Nucleus accumbens (tissue), 56 donors: ENCODE results near the gene TTYH2.

Source experiments
- DNase-seq, 56 donors: peaks; one replicate each; lab custom pipeline; 2025; lab: John Stamatoyannopoulos, UW

The TTYH2 gene

GRCh38 chr17:74192950-74193781, 20.2 kb upstream of the TTYH2 start:
- peak in 13 of 56 donors; percentile 7 to 46 (median 30) for DNase-seq

GRCh38 chr17:74194682-74195081, 18.7 kb upstream of the TTYH2 start:
- DNase-seq: no peak

DNA sequence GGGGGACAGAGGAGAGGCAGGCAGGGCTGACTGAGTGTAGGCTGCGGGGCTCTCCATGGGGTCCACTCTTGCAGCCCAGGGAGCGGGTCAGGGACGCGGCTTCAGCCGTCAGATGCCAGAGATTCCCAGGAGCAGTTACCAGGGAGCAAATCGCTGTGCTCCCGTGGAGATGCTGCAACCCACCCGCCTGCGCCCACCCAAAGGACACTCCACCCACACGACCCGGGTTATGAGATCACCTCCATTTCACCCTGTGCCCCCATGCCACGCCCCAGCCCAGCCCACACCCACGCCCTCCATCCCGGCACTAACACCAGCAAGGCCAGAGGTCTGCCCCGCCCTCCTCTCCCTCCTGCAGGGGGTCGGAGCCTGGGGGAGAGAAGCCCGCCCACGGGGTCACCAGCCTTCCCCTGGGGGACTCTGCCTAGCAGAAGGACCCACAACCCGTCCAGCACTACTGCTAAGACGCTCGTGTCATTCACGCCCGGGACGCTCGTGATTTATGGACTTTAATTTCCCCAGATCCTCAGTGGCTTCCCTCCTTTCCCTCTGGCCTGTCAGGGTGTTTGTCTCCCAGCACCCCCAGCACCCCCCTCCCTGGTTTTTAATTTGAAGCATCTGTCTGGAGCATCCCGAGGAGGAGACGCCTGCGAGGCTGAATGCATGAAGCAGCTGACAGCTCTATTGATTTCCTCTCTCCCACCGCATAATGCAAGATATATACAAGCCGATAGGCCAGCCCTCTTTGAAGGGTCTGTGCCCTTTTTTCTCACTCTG, 16.6 kb upstream of the TTYH2 start:
- DNase-seq: no peak

DNA sequence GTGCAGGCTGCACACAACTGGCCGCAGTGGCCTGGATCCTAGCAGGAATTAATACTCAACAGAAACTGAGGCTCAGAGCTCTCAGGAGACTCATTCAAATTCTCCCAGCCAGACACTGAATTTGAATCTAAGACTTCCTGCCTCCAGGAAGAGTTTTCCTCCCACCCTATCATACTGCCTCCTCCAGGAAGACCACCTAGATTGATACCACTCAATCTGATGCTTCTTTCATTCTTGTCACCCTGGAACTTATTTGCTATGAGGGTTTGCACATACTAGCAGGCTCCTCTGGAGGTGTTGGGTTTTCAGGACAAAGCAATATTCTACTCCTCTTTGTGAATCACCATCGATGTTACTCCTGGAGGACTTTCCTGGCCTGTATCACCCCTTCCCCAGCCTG, 15.6 kb upstream of the TTYH2 start:
- no peak for DNase-seq

- DNase-seq: no peak
Measured at GRCh38 chr17:74198694-74199093, 14.7 kb upstream of the TTYH2 start.

GRCh38 chr17:74199306-74200092, 13.9 kb upstream of the TTYH2 start:
- DNase-seq: peak in 41 of 56 donors; percentile 13 to 75 (median 37)

DNA sequence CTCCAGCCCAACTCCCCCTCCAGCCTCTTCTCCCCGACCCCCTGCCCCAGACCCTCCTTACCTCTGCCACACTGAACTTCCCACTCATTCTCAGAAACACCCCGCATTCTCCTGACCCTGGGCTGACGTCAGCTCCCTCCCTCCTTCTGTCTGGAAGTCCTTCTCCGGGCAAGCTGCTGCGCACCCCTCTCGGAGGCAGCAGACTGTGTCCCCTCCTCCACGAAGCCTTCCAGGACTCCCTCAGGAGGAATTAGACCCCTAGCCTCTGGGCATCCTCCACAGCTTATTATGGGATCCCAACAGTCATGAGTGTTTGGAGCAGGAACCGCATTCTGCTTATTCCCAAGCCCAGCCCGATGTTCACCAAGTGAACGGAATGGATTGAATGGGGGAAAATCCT, 13.3 kb upstream of the TTYH2 start:
- no peak for DNase-seq

DNA sequence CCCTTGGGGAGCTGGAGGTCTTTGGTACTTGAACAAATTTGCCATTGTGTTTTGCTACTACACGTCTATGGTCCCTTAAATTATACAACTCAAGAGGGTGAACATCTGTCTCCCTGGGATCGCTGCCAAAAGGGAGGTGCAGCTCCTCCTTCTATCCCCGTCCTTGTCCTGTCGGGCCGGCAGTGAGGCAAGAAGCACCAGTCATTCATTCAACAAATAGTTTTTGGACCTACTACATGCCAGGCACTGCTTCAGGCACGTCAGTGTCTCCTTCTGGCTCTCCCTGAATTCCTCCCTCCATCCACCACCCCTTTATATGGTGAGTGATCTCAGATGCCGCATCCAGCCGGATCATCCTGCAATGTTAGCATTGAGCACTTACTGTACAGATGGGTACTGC, 12.1 kb upstream of the TTYH2 start:
- DNase-seq: peak in 1 of 56 donors; percentile 17

GRCh38 chr17:74201948-74202347, 11.4 kb upstream of the TTYH2 start:
- DNase-seq: no peak

DNA sequence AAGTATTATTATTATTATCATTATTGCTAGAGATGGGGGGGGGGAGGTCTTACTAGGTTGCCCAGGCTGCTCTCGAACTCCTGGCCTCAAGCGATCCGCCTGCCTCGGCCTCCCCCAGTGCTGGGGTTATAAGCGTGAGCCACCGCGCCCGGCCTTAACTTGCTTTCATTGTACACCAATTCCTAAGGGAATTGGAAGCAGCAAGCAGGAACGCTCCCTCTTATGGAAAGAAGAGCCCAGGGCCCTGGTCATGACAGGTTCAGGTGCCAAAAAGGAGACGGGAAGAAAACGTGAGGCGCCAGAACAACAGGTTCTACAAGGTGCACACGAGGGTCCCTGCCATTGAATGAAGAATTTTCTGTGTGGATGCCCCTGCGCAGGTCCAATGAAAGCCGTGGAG, 10.4 kb upstream of the TTYH2 start:
- DNase-seq: peak in 5 of 56 donors; percentile 42 to 60 (median 54)

- peak; percentile 62 to 99 (median 94) for DNase-seq
Measured at GRCh38 chr17:74203439-74204240, 9.7 kb upstream of the TTYH2 start, which contains the start of gene RPL38. TSS of gene RPL38 (plus strand) at chr17:74203678. CDS start at chr17:74203956, 278 bp downstream.

DNA sequence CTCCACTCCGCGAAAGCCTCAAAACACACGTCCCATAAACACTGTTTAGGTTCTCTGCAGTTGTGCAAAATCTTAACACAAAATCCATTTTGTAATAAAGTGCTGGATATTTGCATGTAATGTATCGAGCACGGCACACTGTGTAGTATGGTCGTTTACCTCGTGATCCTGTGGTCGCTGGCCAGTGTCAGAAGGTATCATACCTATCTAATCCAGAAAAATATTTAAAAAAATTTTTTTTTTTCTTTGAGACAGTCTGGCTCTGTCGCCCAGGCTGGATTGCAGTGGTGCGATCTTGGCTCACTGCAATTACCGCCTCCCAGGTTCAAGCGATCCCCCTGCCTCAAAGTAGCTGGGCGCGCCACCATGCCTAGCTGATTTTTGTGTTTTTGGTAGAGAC, 8.9 kb upstream of the TTYH2 start:
- DNase-seq: no peak

- DNase-seq: no peak
Measured at GRCh38 chr17:74205274-74205673, 8.1 kb upstream of the TTYH2 start.

GRCh38 chr17:74206332-74206818, 7.0 kb upstream of the TTYH2 start:
- no peak for DNase-seq

DNA sequence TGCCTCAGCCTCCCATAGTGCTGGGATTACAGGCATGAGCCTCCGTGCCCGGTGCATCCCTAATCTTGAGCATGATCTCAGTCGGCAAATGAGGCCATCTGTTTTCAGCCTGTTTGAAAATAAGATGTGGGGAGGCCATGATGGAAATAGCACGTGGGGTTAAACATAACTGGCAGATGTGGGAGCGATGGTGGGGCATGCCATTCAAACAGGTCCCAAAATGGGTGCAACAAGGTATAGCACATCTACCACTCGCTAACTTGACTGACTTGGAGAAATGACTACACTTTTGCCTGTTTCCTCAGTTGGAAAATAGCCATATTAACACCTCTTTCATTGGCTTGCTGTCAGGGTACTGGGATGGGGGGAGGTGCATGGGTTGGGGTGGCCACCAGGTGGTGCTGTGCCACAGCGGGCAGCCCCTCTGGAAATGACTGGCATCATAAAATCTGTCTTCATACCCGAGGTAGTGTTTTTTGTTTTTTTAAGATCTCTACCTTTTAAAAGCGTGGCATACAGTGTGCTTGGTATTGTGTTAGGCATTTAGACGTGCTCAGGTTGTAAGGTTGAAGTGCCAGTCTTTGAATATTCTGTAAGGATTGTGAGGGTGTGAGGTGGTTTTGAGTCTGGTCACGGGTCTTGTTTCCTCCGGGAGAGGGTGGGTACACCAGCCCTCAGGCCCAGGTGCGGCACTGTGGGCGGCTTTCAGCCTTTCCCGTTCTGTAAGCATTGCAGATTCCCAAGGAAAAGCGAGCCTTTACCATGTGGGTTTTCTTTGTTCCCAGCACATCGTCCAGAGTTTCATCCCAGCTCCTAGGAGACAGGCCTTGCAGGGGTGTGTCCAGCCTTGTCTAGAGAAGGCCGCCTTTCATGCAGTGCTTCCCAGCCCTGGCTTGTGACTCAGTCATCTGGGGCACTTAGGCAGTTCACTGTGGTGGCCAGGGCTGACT, 2.9 kb upstream of the TTYH2 start:
- peak in 52 of 56 donors; percentile 24 to 84 (median 66) for DNase-seq

- peak in 3 of 56 donors; percentile 50 to 62 (median 57) for DNase-seq
Measured at GRCh38 chr17:74211141-74211911, 2.0 kb upstream of the TTYH2 start.

GRCh38 chr17:74211912-74212208, 1.5 kb upstream of the TTYH2 start:
- DNase-seq: peak in 9 of 56 donors; percentile 21 to 63 (median 57)
